GM12878 (cell line): ENCODE measurements around the gene NOC2L. TPM values are rescaled to one million over a fixed set of nuclear protein-coding genes. Genes with fewer than 3 reads are reported as not detected.

Experiments used
- BCL11A ChIP-seq: IDR thresholded peaks from 2 replicates; pipeline ENCODE4 v1.6.1; 2011; ENCODE audit warnings: low read depth, low read length
- NFXL1 ChIP-seq: fragments of 450-650 bp; IDR thresholded peaks from 2 replicates; pipeline ENCODE4 v1.6.1; 2017; ENCODE audit warnings: antibody characterized with exemption, mild to moderate bottlenecking, borderline replicate concordance
- NFYB ChIP-seq: IDR thresholded peaks from 2 replicates; pipeline ENCODE4 v1.6.1; 2011; ENCODE audit warnings: low read depth, mild to moderate bottlenecking, low read length, improper control_type of control experiment, moderate library complexity; ENCODE audit not compliant: insufficient read depth
- PAX8 ChIP-seq: fragments of 450-650 bp; IDR thresholded peaks from 2 replicates; pipeline ENCODE4 v1.6.1; 2017; ENCODE audit warnings: mild to moderate bottlenecking, moderate library complexity
- RELB ChIP-seq: fragments of 450-650 bp; IDR thresholded peaks from 2 replicates; pipeline ENCODE4 v1.6.1; 2017; ENCODE audit warnings: low read depth, mild to moderate bottlenecking, moderate library complexity
- ZBTB11 ChIP-seq: fragments of 450-650 bp; formaldehyde crosslinking; IDR thresholded peaks from 2 replicates; pipeline ENCODE4 v1.5.0; 2022; ENCODE audit warnings: mild to moderate bottlenecking, missing genetic modification characterization
- polyA plus RNA-seq, 11 experiments: library from polyadenylated mRNA; depleted of rRNA in 4 of 11; unstranded in 6 of 11; stranded (reverse) in 5 of 11; fragments of >200 nt; fragmentation: Nextera tagmentation in 4 of 11; fragmentation: Illumina TruSeq in 1 of 11; extraction: Ambion mirVana in 4 of 11; extraction: Trizol in 1 of 11; gene quantifications; 1 replicate in 1 of 11; 2 replicates in 10 of 11; pipeline versions ENCODE4 v1.2.1 to v1.2.3, GENCODE V29; 2011 to 2016; ENCODE audit warnings: inconsistent platforms in 2 of 11, missing spikeins in 2 of 11, low read depth in 1 of 11
- total RNA-seq, 4 experiments: library from RNA; depleted of rRNA in 3 of 4; stranded (reverse); fragments of >200 nt in 3 of 4; fragmentation: Illumina TruSeq in 1 of 4; extraction: Trizol in 1 of 4; gene quantifications; 2 replicates each; pipeline versions ENCODE4 v1.2.1 to v1.2.3, GENCODE V29; 2013 to 2021
- TF ChIP-seq, protein P1 (sequence below): fragments of 450-650 bp; conservative IDR thresholded peaks from 2 replicates; pipeline ENCODE4 v1.6.1; 2017; ENCODE audit warnings: mild to moderate bottlenecking, moderate library complexity

NOC2L gene
- total and polyA plus RNA-seq, 10 of the 15 experiments (the other 5 are each of a cell fraction or from before 2014, with no cell fraction given) = 1.3 to 171 (median 64.3) TPM

DNA sequence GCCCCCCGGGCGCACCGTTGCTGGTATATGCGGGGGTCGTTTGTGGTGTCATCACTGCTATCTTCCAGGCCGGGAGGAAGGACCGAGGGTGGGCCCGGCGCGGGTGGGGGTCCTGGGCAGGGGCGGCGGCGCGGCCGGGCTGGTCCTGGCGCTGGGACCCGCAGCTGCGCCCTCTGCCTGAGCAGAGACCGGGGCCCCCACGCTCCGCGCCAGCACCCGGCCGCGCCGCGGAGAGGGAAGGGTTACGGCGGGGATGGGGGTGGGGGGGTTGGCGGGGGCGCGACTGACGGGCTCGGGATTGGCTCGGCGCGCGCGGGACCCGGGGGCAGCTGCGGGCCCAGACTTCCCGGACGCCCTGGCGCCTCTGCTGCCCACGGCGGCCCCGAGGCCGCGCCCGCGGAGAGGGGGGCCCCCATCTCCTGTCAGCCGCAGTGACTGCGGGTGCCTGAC lies 49.2 kb downstream of the NOC2L start (continued):
- no peak for TF ChIP-seq RELB
- TF ChIP-seq ZBTB11 (CRISPR knock-in tag) = no peak
- TF ChIP-seq NFYB = no peak
- TF ChIP-seq, protein P1, sequence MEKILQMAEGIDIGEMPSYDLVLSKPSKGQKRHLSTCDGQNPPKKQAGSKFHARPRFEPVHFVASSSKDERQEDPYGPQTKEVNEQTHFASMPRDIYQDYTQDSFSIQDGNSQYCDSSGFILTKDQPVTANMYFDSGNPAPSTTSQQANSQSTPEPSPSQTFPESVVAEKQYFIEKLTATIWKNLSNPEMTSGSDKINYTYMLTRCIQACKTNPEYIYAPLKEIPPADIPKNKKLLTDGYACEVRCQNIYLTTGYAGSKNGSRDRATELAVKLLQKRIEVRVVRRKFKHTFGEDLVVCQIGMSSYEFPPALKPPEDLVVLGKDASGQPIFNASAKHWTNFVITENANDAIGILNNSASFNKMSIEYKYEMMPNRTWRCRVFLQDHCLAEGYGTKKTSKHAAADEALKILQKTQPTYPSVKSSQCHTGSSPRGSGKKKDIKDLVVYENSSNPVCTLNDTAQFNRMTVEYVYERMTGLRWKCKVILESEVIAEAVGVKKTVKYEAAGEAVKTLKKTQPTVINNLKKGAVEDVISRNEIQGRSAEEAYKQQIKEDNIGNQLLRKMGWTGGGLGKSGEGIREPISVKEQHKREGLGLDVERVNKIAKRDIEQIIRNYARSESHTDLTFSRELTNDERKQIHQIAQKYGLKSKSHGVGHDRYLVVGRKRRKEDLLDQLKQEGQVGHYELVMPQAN = no peak
- TF ChIP-seq NFXL1 = no peak
- TF ChIP-seq PAX8 = no peak
- no peak for TF ChIP-seq BCL11A
